HuH-7 (cell line): ENCODE results near the gene PSME4.
A peak's percentile ranks its signal among the peaks of the same experiment; 100 is the strongest.
"Not testable (repeated sequence)": the region's sequence is repeated elsewhere in the genome, so short reads cannot be mapped to it uniquely, and the experiment has no call there.

Experiments used
- DNase-seq: peaks from one replicate; pipeline ENCODE4 v3.0.0; 2011; ENCODE audit warnings: low spot score

The PSME4 gene

GRCh38 chr2:53842891-53843290 lies 127.9 kb downstream of the PSME4 start:
- DNase-seq, result no peak

- not testable (repeated sequence) for DNase-seq
Measured at GRCh38 chr2:53841651-53842050, 129.1 kb downstream of the PSME4 start.

GRCh38 chr2:53840580-53840979 lies 130.2 kb downstream of the PSME4 start:
- no peak for DNase-seq

- not testable (repeated sequence) for DNase-seq
Measured at GRCh38 chr2:53829980-53830290, 140.9 kb downstream of the PSME4 start.

GRCh38 chr2:53829273-53829979 lies 141.4 kb downstream of the PSME4 start:
- no peak for DNase-seq

GRCh38 chr2:53828331-53828730 lies 142.5 kb downstream of the PSME4 start:
- no peak for DNase-seq

GRCh38 chr2:53827398-53828175 lies 143.2 kb downstream of the PSME4 start:
- DNase-seq, result no peak

GRCh38 chr2:53826587-53827397 lies 144.0 kb downstream of the PSME4 start:
- peak; percentile 71 for DNase-seq

GRCh38 chr2:53826030-53826410 lies 144.8 kb downstream of the PSME4 start:
- no peak for DNase-seq

GRCh38 chr2:53823639-53824038 lies 147.2 kb downstream of the PSME4 start:
- not testable (repeated sequence) for DNase-seq

- no peak for DNase-seq
Measured at GRCh38 chr2:53821810-53822209, 149.0 kb downstream of the PSME4 start.

- DNase-seq, result no peak
Measured at GRCh38 chr2:53820711-53821110, 150.1 kb downstream of the PSME4 start.

- no peak for DNase-seq
Measured at GRCh38 chr2:53820048-53820447, 150.7 kb downstream of the PSME4 start.

GRCh38 chr2:53819634-53820033 lies 151.2 kb downstream of the PSME4 start:
- no peak for DNase-seq

GRCh38 chr2:53818854-53819435 lies 151.8 kb downstream of the PSME4 start:
- no peak for DNase-seq
